Mammary epithelial cell (primary cell): ENCODE measurements around the gene LPIN2.

ENCODE experiments used
- EZH2 ChIP-seq: IDR thresholded peaks from 2 replicates; pipeline ENCODE4 v1.6.1; 2012; ENCODE audit warnings: low read length, inconsistent platforms, borderline replicate concordance
- TF ChIP-seq, protein P1 (sequence below), 2 donors: IDR thresholded peaks in 1 of 2; conservative IDR thresholded peaks in 1 of 2; 2 replicates each; pipeline ENCODE4 v1.5.1; 2011 to 2012; ENCODE audit warnings: inconsistent platforms in 2 of 2, low read length in 2 of 2, mild to moderate bottlenecking in 2 of 2, control low read depth in 1 of 2, low read depth in 1 of 2; ENCODE audit not compliant: insufficient read depth in 1 of 2; ENCODE audit errors: extremely low read depth in 1 of 2

GRCh38 chr18:2969695-2970094 lies 43.2 kb downstream of the LPIN2 start:
- TF ChIP-seq, protein P1, sequence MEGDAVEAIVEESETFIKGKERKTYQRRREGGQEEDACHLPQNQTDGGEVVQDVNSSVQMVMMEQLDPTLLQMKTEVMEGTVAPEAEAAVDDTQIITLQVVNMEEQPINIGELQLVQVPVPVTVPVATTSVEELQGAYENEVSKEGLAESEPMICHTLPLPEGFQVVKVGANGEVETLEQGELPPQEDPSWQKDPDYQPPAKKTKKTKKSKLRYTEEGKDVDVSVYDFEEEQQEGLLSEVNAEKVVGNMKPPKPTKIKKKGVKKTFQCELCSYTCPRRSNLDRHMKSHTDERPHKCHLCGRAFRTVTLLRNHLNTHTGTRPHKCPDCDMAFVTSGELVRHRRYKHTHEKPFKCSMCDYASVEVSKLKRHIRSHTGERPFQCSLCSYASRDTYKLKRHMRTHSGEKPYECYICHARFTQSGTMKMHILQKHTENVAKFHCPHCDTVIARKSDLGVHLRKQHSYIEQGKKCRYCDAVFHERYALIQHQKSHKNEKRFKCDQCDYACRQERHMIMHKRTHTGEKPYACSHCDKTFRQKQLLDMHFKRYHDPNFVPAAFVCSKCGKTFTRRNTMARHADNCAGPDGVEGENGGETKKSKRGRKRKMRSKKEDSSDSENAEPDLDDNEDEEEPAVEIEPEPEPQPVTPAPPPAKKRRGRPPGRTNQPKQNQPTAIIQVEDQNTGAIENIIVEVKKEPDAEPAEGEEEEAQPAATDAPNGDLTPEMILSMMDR (conservative IDR thresholded peaks at IDR 0.05 in 1 of 2, IDR thresholded peaks at IDR 0.05 in 1 of 2; ENCODE audit: extremely low read depth in 1 of 2, insufficient read depth in 1 of 2, low read depth in 1 of 2, low read length in 2 of 2) = no peak
- no peak for TF ChIP-seq EZH2
